Esophagus muscularis mucosa (tissue), 4 donors: ENCODE results near the gene CMTR1. TPM values are rescaled to one million over a fixed set of nuclear protein-coding genes. Genes with fewer than 3 reads are reported as not detected.
A peak's percentile ranks its signal among the peaks of the same experiment; 100 is the strongest.

Experiments used
- DNase-seq: peaks from one replicate; pipeline ENCODE4 v3.0.0-alpha.2; 2017; ENCODE audit errors: extremely low spot score
- H3K27ac ChIP-seq, 4 donors: fragments of 200-600 bp; sonication (generic); replicated peaks in 1 of 4; 1 replicate in 3 of 4; 2 replicates in 1 of 4; pipeline ENCODE4 v1.5.1; 2016 to 2019; ENCODE audit warnings: mild to moderate bottlenecking in 1 of 4
- H3K27me3 ChIP-seq, 4 donors: fragments of 200-600 bp; sonication (generic); one replicate each; pipeline versions ENCODE4 v1.5.1 to v1.6.0; 2016 to 2019
- H3K36me3 ChIP-seq, 4 donors: fragments of 200-600 bp; sonication (generic); one replicate each; pipeline ENCODE4 v1.5.1; 2016 to 2019
- H3K4me1 ChIP-seq, 4 donors: fragments of 200-600 bp; sonication (generic); one replicate each; pipeline ENCODE4 v1.5.1; 2016 to 2019
- H3K4me3 ChIP-seq, 4 donors: fragments of 200-600 bp; sonication (generic); 1 replicate in 2 of 4; 2 replicates in 2 of 4; pipeline ENCODE4 v1.5.1; 2016 to 2019; ENCODE audit warnings: mild to moderate bottlenecking in 4 of 4, moderate library complexity in 1 of 4
- H3K9me3 ChIP-seq, 4 donors: fragments of 200-600 bp; sonication (generic); 1 replicate in 3 of 4; 2 replicates in 1 of 4; pipeline ENCODE4 v1.5.1; 2016 to 2019
- EP300 ChIP-seq: sonication (generic); formaldehyde crosslinking; IDR thresholded peaks from one replicate; pipeline ENCODE4 v1.6.1; 2017; ENCODE audit warnings: antibody characterized with exemption
- POLR2A ChIP-seq: fragments of 450-650 bp; IDR thresholded peaks from one replicate; pipeline ENCODE4 v1.6.1; 2017; ENCODE audit warnings: antibody characterized with exemption, moderate library complexity, mild to moderate bottlenecking, low read depth
- POLR2AphosphoS5 ChIP-seq, 2 donors: sonication (generic); formaldehyde crosslinking; IDR thresholded peaks; one replicate each; pipeline ENCODE4 v1.6.1; 2017; ENCODE audit warnings: antibody characterized with exemption in 2 of 2
- WGBS: methylation state at CpG from one replicate; pipeline ENCODE4 v1.1.5; 2018; 5-methylcytosine and 5-hydroxymethylcytosine counted together
- intact Hi-C: fragments of 100-400 bp; cut with DNase I; formaldehyde crosslinking; loops from one replicate; pipeline ENCODE4 v1.15.1; 2023
- total RNA-seq, 4 donors: library from RNA; depleted of rRNA; stranded (reverse); fragments of >200 nt; gene quantifications; one replicate each; pipeline versions ENCODE4 v1.1.0 to v1.2.1, GENCODE V29; 2016
- TF ChIP-seq, protein P1 (sequence below), 3 experiments: fragments of 200-600 bp in 2 of 3; fragments of 450-650 bp in 1 of 3; sonication (generic) in 2 of 3; IDR thresholded peaks; one replicate each; pipeline ENCODE4 v1.5.1; 2017 to 2019; ENCODE audit warnings: antibody characterized with exemption in 3 of 3, mild to moderate bottlenecking in 2 of 3, moderate library complexity in 1 of 3

Gene CMTR1
- total RNA-seq, 4 donors from 2014 or later = 32.3 to 44.5 (median 35.9) TPM

DNA sequence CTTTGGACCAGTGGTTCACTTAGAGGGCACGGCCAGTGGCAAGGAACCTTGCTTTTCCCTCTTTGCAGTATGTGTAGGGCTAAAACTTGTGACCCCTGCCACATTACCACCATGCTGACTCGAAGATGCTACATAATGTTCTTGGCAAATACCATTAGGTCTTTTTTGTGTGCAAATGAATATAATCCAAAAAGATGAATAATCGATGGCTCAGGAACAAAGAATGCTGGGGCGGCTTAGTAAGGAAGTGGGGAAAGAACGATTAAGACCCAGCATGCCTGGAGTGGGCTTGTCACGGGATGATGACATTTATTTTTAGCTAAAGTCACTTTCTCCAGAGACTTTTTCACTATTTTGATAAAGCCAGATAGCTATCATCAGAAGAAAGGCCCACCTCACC is 23.1 kb downstream of the CMTR1 start:
- Histone ChIP-seq H3K4me1 (peaks cover 0 to 45% (median 32%) of the 10 kb centered on the region in 4 donors), H3K4me3 (no peak overlapping the region), H3K9me3 (no peaks in the 10 kb centered on the region), H3K36me3 (peaks cover 30 to 97% (median 81%) of the 10 kb centered on the region in 4 donors), H3K27me3 (no peaks in the 10 kb centered on the region), H3K27ac (no peak overlapping the region)
- no peak for DNase-seq
- WGBS = 77% methylated on average over 6 of the region's 6 CpGs
- no peak for TF ChIP-seq POLR2A
- TF ChIP-seq, protein P1, sequence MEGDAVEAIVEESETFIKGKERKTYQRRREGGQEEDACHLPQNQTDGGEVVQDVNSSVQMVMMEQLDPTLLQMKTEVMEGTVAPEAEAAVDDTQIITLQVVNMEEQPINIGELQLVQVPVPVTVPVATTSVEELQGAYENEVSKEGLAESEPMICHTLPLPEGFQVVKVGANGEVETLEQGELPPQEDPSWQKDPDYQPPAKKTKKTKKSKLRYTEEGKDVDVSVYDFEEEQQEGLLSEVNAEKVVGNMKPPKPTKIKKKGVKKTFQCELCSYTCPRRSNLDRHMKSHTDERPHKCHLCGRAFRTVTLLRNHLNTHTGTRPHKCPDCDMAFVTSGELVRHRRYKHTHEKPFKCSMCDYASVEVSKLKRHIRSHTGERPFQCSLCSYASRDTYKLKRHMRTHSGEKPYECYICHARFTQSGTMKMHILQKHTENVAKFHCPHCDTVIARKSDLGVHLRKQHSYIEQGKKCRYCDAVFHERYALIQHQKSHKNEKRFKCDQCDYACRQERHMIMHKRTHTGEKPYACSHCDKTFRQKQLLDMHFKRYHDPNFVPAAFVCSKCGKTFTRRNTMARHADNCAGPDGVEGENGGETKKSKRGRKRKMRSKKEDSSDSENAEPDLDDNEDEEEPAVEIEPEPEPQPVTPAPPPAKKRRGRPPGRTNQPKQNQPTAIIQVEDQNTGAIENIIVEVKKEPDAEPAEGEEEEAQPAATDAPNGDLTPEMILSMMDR (IDR thresholded peaks at IDR 0.05) = no peak
- no peak for TF ChIP-seq EP300
- no peak for TF ChIP-seq POLR2AphosphoS5 (IDR thresholded peaks at IDR 0.05)
- intact Hi-C loops = no loop called here

DNA sequence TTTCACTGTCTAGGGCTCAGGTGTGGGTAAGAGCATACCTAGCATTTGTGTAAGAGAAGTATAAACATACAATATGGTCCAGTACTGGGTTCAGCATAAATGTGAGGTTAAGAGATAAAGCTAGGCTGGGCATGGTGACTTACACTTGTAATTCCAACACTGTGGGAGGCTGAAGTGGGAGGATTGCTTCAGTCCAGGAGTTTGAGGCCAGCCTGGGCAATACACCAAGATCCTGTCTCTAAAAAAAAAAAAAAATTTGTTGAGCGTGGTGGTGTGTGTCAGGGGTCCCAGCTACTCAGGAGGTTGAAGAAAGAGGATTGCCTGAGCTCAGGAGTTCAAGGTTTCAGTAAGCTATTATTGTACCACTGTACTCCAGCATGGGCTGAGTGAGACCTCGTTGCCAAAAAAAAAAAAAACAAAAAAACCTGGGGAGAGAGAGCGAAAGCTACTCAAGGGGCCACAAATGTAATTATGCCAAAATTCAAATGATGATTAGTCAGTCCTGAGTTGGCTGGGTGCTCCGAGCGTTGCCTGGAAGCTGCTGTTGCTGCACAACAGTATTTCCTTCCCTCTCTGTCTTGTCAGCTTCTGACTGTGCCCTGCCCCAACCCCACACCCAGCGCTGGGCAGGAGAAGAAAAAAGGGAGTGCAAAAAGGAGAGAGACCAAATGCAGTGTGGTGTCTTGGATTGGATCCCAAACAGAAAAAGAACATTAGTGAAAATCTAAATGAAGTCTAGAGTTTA is 24.0 kb downstream of the CMTR1 start:
- TF ChIP-seq EP300 (no peak), POLR2A (no peak), POLR2AphosphoS5 (IDR thresholded peaks at IDR 0.05) (peak in 1 of 2 donors; percentile 14)
- TF ChIP-seq, protein P1 (IDR thresholded peaks at IDR 0.05) = no peak
- intact Hi-C loops = no loop called here
- Histone ChIP-seq H3K4me1 (peaks cover 0 to 45% (median 32%) of the 10 kb centered on the region in 4 donors), H3K27me3 (no peaks in the 10 kb centered on the region), H3K9me3 (no peaks in the 10 kb centered on the region), H3K36me3 (peaks cover 32 to 97% (median 81%) of the 10 kb centered on the region in 4 donors), H3K4me3 (no peak overlapping the region), H3K27ac (peak overlapping the region in 2 of 4 donors; percentile 18 to 22)
- WGBS = 29% methylated on average over 6 of the region's 6 CpGs
- DNase-seq = no peak

DNA sequence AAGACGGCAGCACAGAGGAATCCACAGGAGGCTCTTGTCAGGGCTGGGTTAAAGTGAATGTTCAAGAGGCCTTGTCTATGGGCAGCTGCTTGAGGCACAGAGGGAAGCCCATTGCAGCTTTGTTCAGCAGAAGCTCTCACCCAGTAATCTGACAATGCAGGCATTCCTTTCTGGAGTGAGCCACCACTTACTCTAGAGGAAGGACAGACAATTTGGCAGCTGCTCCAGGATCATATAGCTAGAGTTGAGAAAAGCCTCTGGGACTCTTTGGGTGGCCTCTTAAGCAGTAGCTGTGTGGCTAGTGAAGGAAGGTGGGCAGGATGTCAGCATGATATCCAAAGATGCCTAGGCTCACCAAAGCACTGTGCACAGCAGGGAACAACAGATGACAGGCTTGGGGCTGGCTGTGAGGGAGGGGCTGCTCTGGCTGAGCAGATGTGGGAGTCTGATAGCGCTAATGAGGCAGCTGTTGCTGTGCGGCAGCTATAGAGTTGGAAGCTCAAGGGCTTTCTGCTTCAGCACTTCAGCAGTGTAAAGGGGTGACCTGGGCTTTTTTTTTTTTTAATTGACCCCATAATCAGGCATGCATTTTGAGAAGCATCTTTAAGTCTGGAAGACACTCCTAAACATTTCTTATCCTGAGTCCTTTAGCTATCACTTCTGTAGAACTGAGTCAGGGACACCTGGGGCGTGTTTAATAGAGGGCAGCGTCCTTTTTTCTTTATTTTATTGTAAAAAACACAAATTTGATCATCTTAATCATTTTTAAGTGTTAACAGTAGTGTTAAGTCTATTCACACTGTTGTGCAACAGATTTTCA is 27.2 kb downstream of the CMTR1 start:
- intact Hi-C loops = no loop called here
- no peak overlapping the region for H3K4me3 ChIP-seq
- TF ChIP-seq POLR2AphosphoS5 (IDR thresholded peaks at IDR 0.05) = no peak
- TF ChIP-seq, protein P1 (IDR thresholded peaks at IDR 0.05) = no peak
- TF ChIP-seq POLR2A = no peak
- TF ChIP-seq EP300 = no peak
- H3K27ac ChIP-seq = no peak overlapping the region
- no peaks in the 10 kb centered on the region for H3K27me3 ChIP-seq
- H3K9me3 ChIP-seq = no peaks in the 10 kb centered on the region
- peaks cover 0 to 24% (median 17%) of the 10 kb centered on the region in 4 donors for H3K4me1 ChIP-seq
- WGBS = 97% methylated on average over 5 of the region's 5 CpGs
- peaks cover 47 to 95% (median 78%) of the 10 kb centered on the region in 4 donors for H3K36me3 ChIP-seq
- no peak for DNase-seq

GRCh38 chr6:37460805-37461204 is 27.8 kb downstream of the CMTR1 start:
- intact Hi-C loops = no loop called here

More at GRCh38 chr6:37460805-37461204, 27.8 kb downstream of the CMTR1 start:
- 82% methylated on average over 2 of the region's 2 CpGs for WGBS
- DNase-seq = no peak
- Histone ChIP-seq H3K36me3 (peaks cover 47 to 93% (median 75%) of the 10 kb centered on the region in 4 donors), H3K4me3 (no peak overlapping the region), H3K9me3 (no peaks in the 10 kb centered on the region), H3K27me3 (no peaks in the 10 kb centered on the region), H3K27ac (no peak overlapping the region), H3K4me1 (peaks cover 0 to 18% (median 16%) of the 10 kb centered on the region in 4 donors)
- TF ChIP-seq POLR2A (no peak), POLR2AphosphoS5 (IDR thresholded peaks at IDR 0.05) (no peak), EP300 (no peak)
- TF ChIP-seq, protein P1 (IDR thresholded peaks at IDR 0.05) = no peak
